IMR-90 (cell line): ENCODE data around the gene ATP6AP1. TPM values are rescaled to one million over a fixed set of nuclear protein-coding genes. Genes with fewer than 3 reads are reported as not detected.

Source experiments
- ATAC-seq: fragments of 200-7000 bp; cut with Tn5 transposase; 2 replicates; pipeline ENCODE4 v1.9.1; 2020; ENCODE audit warnings: low read depth, mild to moderate bottlenecking, moderate library complexity
- BruUV-seq: library from RNA; stranded (reverse); fragments of 400-500 nt; replicated peaks from 2 replicates; lab custom pipeline; 2021; lab: Mats Ljungman, UMichigan
- CTCF ChIA-PET: fragments of 300-600 bp; formaldehyde crosslinking; extraction: SDS; loops from one replicate; lab custom pipeline; 2021; ENCODE audit warnings: antibody characterized with exemption; lab: Yijun Ruan, JAX
- POLR2A ChIA-PET: fragments of 300-600 bp; sonication (Branson Sonifier 250); formaldehyde crosslinking; loops from one replicate; lab custom pipeline; 2022; ENCODE audit warnings: antibody characterized with exemption; ENCODE audit not compliant: unreplicated experiment; lab: Charles Lee
- DNase-seq: peaks from one replicate; pipeline ENCODE4 v3.0.0; 2013
- H2AFZ ChIP-seq: replicated peaks from 2 replicates; pipeline ENCODE3; 2013; ENCODE audit warnings: low read length, mild to moderate bottlenecking; ENCODE audit not compliant: poor library complexity
- H2AK5ac ChIP-seq: 2 replicates; pipeline ENCODE4 v1.6.1; 2013; ENCODE audit warnings: low read depth, low read length, inconsistent platforms
- H2AK9ac ChIP-seq: replicated peaks from 2 replicates; pipeline ENCODE3; 2013; ENCODE audit warnings: mild to moderate bottlenecking, low read depth, low read length, moderate library complexity; ENCODE audit not compliant: poor library complexity
- H2BK120ac ChIP-seq: 2 replicates; pipeline ENCODE4 v1.6.1; 2013; ENCODE audit warnings: low read depth, low read length, inconsistent platforms
- H2BK15ac ChIP-seq: 3 replicates; pipeline ENCODE4 v1.6.1; 2013; ENCODE audit warnings: low read depth, low read length, inconsistent platforms
- H2BK20ac ChIP-seq: 2 replicates; pipeline ENCODE4 v1.6.1; 2013; ENCODE audit warnings: low read depth, mild to moderate bottlenecking, inconsistent platforms, low read length, moderate library complexity
- H2BK5ac ChIP-seq: 2 replicates; pipeline ENCODE4 v1.6.1; 2013; ENCODE audit warnings: mild to moderate bottlenecking, low read depth, low read length, inconsistent platforms; ENCODE audit not compliant: poor library complexity, severe bottlenecking
- H3K14ac ChIP-seq: replicated peaks from 2 replicates; pipeline ENCODE4 v1.6.1; 2013; ENCODE audit warnings: low read depth, low read length, inconsistent platforms
- H3K18ac ChIP-seq: 2 replicates; pipeline ENCODE4 v1.6.1; 2013; ENCODE audit warnings: low read depth, low read length, control low read depth
- H3K23ac ChIP-seq: 2 replicates; pipeline ENCODE4 v1.6.1; 2013; ENCODE audit warnings: low read depth, low read length, inconsistent platforms
- H3K27ac ChIP-seq: 2 replicates; pipeline ENCODE4 v1.5.1; 2013; ENCODE audit warnings: mild to moderate bottlenecking, control low read depth, low read length; ENCODE audit not compliant: insufficient read depth
- H3K27me3 ChIP-seq: 2 replicates; pipeline ENCODE4 v1.6.1; 2013; ENCODE audit warnings: low read length; ENCODE audit not compliant: control insufficient read depth, insufficient read depth
- H3K36me3 ChIP-seq: 2 replicates; pipeline ENCODE4 v1.6.1; 2013; ENCODE audit warnings: low read length, mixed read lengths; ENCODE audit not compliant: control insufficient read depth, insufficient read depth
- H3K4ac ChIP-seq: 2 replicates; pipeline ENCODE4 v1.6.1; 2013; ENCODE audit warnings: low read depth, low read length, inconsistent platforms
- H3K4me1 ChIP-seq: 2 replicates; pipeline ENCODE4 v1.6.1; 2013; ENCODE audit warnings: low read length, mixed read lengths; ENCODE audit not compliant: control insufficient read depth, insufficient read depth
- H3K4me2 ChIP-seq: 2 replicates; pipeline ENCODE4 v1.6.1; 2013; ENCODE audit warnings: low read depth, mild to moderate bottlenecking, control low read depth, low read length, moderate library complexity
- H3K4me3 ChIP-seq: 2 replicates; pipeline ENCODE4 v1.5.1; 2013; ENCODE audit warnings: low read depth, mild to moderate bottlenecking, control low read depth, low read length, moderate library complexity; ENCODE audit not compliant: insufficient read depth
- H3K56ac ChIP-seq: 2 replicates; pipeline ENCODE4 v1.6.1; 2013; ENCODE audit warnings: low read length, inconsistent platforms; ENCODE audit not compliant: insufficient read depth; ENCODE audit errors: extremely low read depth
- H3K79me1 ChIP-seq, 2 experiments: 2 replicates each; pipeline ENCODE4 v1.6.1; 2013; ENCODE audit warnings: low read length in 2 of 2, inconsistent platforms in 1 of 2, low read depth in 1 of 2
- H3K9ac ChIP-seq: 2 replicates; pipeline ENCODE4 v1.6.1; 2013; ENCODE audit warnings: low read depth, low read length, control low read depth
- H3K9me1 ChIP-seq: 2 replicates; pipeline ENCODE4 v1.6.1; 2013; ENCODE audit warnings: low read length, inconsistent platforms; ENCODE audit not compliant: insufficient read depth
- H3K9me3 ChIP-seq: 2 replicates; pipeline ENCODE4 v1.6.1; 2013; ENCODE audit warnings: low read length; ENCODE audit not compliant: control insufficient read depth, insufficient read depth
- H4K20me1 ChIP-seq: 2 replicates; pipeline ENCODE4 v1.6.1; 2013; ENCODE audit warnings: low read length, inconsistent platforms; ENCODE audit not compliant: insufficient read depth
- H4K5ac ChIP-seq: 2 replicates; pipeline ENCODE4 v1.6.1; 2013; ENCODE audit warnings: mild to moderate bottlenecking, low read depth, low read length, control low read depth
- H4K8ac ChIP-seq, 2 experiments: 2 replicates each; pipeline ENCODE4 v1.6.1; 2013; ENCODE audit warnings: low read depth in 2 of 2, low read length in 2 of 2, control low read depth in 1 of 2, inconsistent platforms in 1 of 2
- H4K91ac ChIP-seq: 2 replicates; pipeline ENCODE4 v1.6.1; 2013; ENCODE audit warnings: low read depth, low read length, inconsistent platforms; ENCODE audit not compliant: insufficient read depth
- BHLHE40 ChIP-seq: fragments of 150-350 bp; IDR thresholded peaks from 2 replicates; pipeline ENCODE4 v1.6.1; 2016; ENCODE audit warnings: mild to moderate bottlenecking, low read depth, low read length
- CEBPB ChIP-seq: IDR thresholded peaks from 2 replicates; pipeline ENCODE4 v1.6.1; 2012; ENCODE audit warnings: low read depth, low read length, improper control_type of control experiment
- CHD1 ChIP-seq: IDR thresholded peaks from 2 replicates; pipeline ENCODE4 v1.6.1; 2012; ENCODE audit warnings: low read depth, low read length, improper control_type of control experiment
- FOS ChIP-seq: fragments of 150-350 bp; IDR thresholded peaks from 2 replicates; pipeline ENCODE4 v1.6.1; 2016; ENCODE audit warnings: low read depth, low read length
- NFE2L2 ChIP-seq: fragments of 150-350 bp; IDR thresholded peaks from 2 replicates; pipeline ENCODE4 v1.6.1; 2016; ENCODE audit warnings: low read depth, mild to moderate bottlenecking, low read length
- POLR2A ChIP-seq: IDR thresholded peaks from 2 replicates; pipeline ENCODE4 v1.6.1; 2012; ENCODE audit warnings: mild to moderate bottlenecking, low read depth, low read length
- RAD21 ChIP-seq: IDR thresholded peaks from 2 replicates; pipeline ENCODE4 v1.6.1; 2012; ENCODE audit warnings: low read length, improper control_type of control experiment
- RCOR1 ChIP-seq: IDR thresholded peaks from 2 replicates; pipeline ENCODE4 v1.6.1; 2012; ENCODE audit warnings: mild to moderate bottlenecking, low read length, improper control_type of control experiment; ENCODE audit not compliant: insufficient replicate concordance
- RFX5 ChIP-seq: IDR thresholded peaks from 2 replicates; pipeline ENCODE4 v1.8.0; 2012; ENCODE audit warnings: low read depth, mild to moderate bottlenecking, low read length, moderate library complexity
- SMC3 ChIP-seq: fragments of 150-350 bp; IDR thresholded peaks from 2 replicates; pipeline ENCODE4 v1.6.1; 2016; ENCODE audit warnings: low read depth, mild to moderate bottlenecking, antibody characterized with exemption, low read length, moderate library complexity
- USF2 ChIP-seq: fragments of 150-350 bp; IDR thresholded peaks from 2 replicates; pipeline ENCODE4 v1.6.1; 2017; ENCODE audit warnings: mild to moderate bottlenecking, antibody characterized with exemption, low read length, low read depth
- WGBS, 2 experiments: methylation state at CpG; one replicate each; pipeline versions ENCODE4 v1.1.5 to v1.1.7; 2013; ENCODE audit warnings: missing lambda C conversion rate in 2 of 2; ENCODE audit not compliant: insufficient read length in 1 of 2; ENCODE audit errors: extremely low coverage in 2 of 2; 5-methylcytosine and 5-hydroxymethylcytosine counted together
- dilution Hi-C: fragments of 300-500 bp; cut with HindIII; formaldehyde crosslinking; loops from one replicate; pipeline ENCODE4 v1.14.3; 2018; ENCODE audit warnings: low sequenced_read_pairs; ENCODE audit not compliant: unreplicated experiment
- in situ Hi-C: fragments of 300-500 bp; cut with MboI; formaldehyde crosslinking; loops from 3 replicates; pipeline ENCODE4 v1.14.3; 2019; ENCODE audit warnings: low sequenced_read_pairs, inconsistent platforms, mixed read lengths
- intact Hi-C: fragments of 100-400 bp; cut with micrococcal nuclease; formaldehyde crosslinking; loops from 2 replicates; pipeline ENCODE4 v1.10.0; 2022
- polyA plus RNA-seq, 3 experiments: library from polyadenylated mRNA; depleted of rRNA; stranded (reverse); fragments of >200 nt; gene quantifications; 2 replicates each; pipeline ENCODE4 v1.2.3, GENCODE V29; 2012; ENCODE audit warnings: low replicate concordance in 1 of 3
- total RNA-seq: library from RNA; depleted of rRNA; stranded (reverse); fragments of >200 nt; gene quantifications from 2 replicates; pipeline ENCODE4 v1.2.3, GENCODE V29; 2012

ATP6AP1 gene
- total and polyA plus RNA-seq, 2 of the 4 experiments (the other 2 are of a cell fraction) = 13.8 to 96.7 TPM

- no peaks in the 10 kb centered on the region for H3K9me3 ChIP-seq
- no peak overlapping the region for H2BK15ac ChIP-seq
- TF ChIP-seq RFX5 (no peak), SMC3 (no peak), RAD21 (no peak), CHD1 (no peak), BHLHE40 (no peak), USF2 (no peak), RCOR1 (no peak), CEBPB (no peak), POLR2A (no peak), NFE2L2 (no peak), FOS (no peak)
- no peak overlapping the region for H3K4ac ChIP-seq
- no peaks in the 10 kb centered on the region for H3K27me3 ChIP-seq
- H3K4me1 ChIP-seq = no peaks in the 10 kb centered on the region
- no peak overlapping the region for H3K4me3 ChIP-seq
- H3K9me1 ChIP-seq = no peaks in the 10 kb centered on the region
- H2AK9ac ChIP-seq = no peak overlapping the region
- no peak overlapping the region for H4K5ac ChIP-seq
- H3K4me2 ChIP-seq = no peak overlapping the region
- no peak overlapping the region for H2BK5ac ChIP-seq
- H3K23ac ChIP-seq = no peak overlapping the region
- dilution Hi-C loops = no loop called here
- BruUV-seq = no TSS peak
- POLR2A ChIA-PET = no interaction called here
- WGBS, 2 experiments = 92% methylated on average over 6 of the region's 8 CpGs; no CpG with 5 or more reads in 1 of the 2 experiments
- H3K36me3 ChIP-seq = peaks cover 8% of the 10 kb centered on the region
- DNase-seq (no peak), ATAC-seq (no peak)
- H2AK5ac ChIP-seq = no peak overlapping the region
- H3K14ac ChIP-seq = no peak overlapping the region
- no peak overlapping the region for H2AFZ ChIP-seq
- in situ Hi-C loops = no loop called here
- CTCF ChIA-PET = no interaction called here
- H3K9ac ChIP-seq = no peak overlapping the region
- no peak overlapping the region for H3K56ac ChIP-seq
- H3K79me1 ChIP-seq = no peaks in the 10 kb centered on the region
- H2BK20ac ChIP-seq = no peak overlapping the region
- H4K8ac ChIP-seq = no peak overlapping the region
- H4K20me1 ChIP-seq = no peaks in the 10 kb centered on the region
- H4K91ac ChIP-seq = no peak overlapping the region
- no peak overlapping the region for H3K18ac ChIP-seq
- H3K27ac ChIP-seq = no peak overlapping the region
- intact Hi-C loops = no loop called here
- H2BK120ac ChIP-seq = no peak overlapping the region
These were observed 9.3 kb upstream of the ATP6AP1 start for GRCh38 chrX:154419189-154419588.
